Measurements from ENCODE around the gene CALML4. TPM values are rescaled to one million over a fixed set of nuclear protein-coding genes. Genes with fewer than 3 reads are reported as not detected.

CALML4 gene
- total RNA-seq, 2 donors from 2014 or later, result 1.6 to 7.7 TPM

DNA sequence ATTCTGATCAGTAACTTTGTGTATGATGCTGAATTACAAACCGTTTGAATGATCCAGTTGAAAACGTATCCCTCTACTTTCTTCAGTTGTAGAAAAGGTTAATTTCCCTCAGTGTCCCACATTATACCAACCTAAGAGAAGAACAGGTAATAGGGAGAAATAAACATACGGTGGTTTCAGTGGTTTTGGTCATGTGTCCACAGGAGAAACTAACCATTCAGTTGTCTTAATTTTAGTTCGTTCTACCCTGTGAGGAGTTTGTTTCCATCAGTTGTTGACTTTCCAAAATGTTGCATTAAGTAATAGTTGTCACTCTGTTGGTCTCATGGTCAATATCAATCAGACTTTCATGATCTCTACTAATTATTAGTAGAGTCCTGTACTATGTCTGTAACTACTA, 15.1 kb downstream of the CALML4 start:
- peaks cover 21 to 35% of the 10 kb centered on the region in 2 donors for H3K4me1 ChIP-seq (ENCODE audit: control insufficient read depth in 1 of 2, low read depth in 2 of 2)

GRCh38 chr15:68188647-68189046, 16.5 kb downstream of the CALML4 start:
- peaks cover 21 to 35% of the 10 kb centered on the region in 2 donors for H3K4me1 ChIP-seq (ENCODE audit: control insufficient read depth in 1 of 2, low read depth in 2 of 2)
- no peaks in the 10 kb centered on the region for H3K27me3 ChIP-seq (replicated peaks; ENCODE audit: insufficient read depth)
- H3K4me3 ChIP-seq, result no peak overlapping the region
- H3K27ac ChIP-seq, result peak overlapping the region; percentile 42 to 50
- TF ChIP-seq, protein P1, sequence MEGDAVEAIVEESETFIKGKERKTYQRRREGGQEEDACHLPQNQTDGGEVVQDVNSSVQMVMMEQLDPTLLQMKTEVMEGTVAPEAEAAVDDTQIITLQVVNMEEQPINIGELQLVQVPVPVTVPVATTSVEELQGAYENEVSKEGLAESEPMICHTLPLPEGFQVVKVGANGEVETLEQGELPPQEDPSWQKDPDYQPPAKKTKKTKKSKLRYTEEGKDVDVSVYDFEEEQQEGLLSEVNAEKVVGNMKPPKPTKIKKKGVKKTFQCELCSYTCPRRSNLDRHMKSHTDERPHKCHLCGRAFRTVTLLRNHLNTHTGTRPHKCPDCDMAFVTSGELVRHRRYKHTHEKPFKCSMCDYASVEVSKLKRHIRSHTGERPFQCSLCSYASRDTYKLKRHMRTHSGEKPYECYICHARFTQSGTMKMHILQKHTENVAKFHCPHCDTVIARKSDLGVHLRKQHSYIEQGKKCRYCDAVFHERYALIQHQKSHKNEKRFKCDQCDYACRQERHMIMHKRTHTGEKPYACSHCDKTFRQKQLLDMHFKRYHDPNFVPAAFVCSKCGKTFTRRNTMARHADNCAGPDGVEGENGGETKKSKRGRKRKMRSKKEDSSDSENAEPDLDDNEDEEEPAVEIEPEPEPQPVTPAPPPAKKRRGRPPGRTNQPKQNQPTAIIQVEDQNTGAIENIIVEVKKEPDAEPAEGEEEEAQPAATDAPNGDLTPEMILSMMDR (IDR thresholded peaks at IDR 0.05), result no peak
- ATAC-seq (ENCODE audit: insufficient number of reproducible peaks, low FRiP score, low read depth) (no peak), DNase-seq (ENCODE audit: low spot score) (no peak)
- H3K36me3 ChIP-seq, result peaks cover 33% of the 10 kb centered on the region
- no peaks in the 10 kb centered on the region for H3K9me3 ChIP-seq

More for the DNA sequence above, 15.1 kb downstream of the CALML4 start:
- Histone ChIP-seq H3K27ac (no peak overlapping the region), H3K4me3 (no peak overlapping the region), H3K9me3 (no peaks in the 10 kb centered on the region), H3K36me3 (peaks cover 21% of the 10 kb centered on the region), H3K27me3 (replicated peaks; ENCODE audit: insufficient read depth) (no peaks in the 10 kb centered on the region)
- DNase-seq (ENCODE audit: low spot score) (no peak), ATAC-seq (ENCODE audit: insufficient number of reproducible peaks, low FRiP score, low read depth) (no peak)
- TF ChIP-seq, protein P1 (IDR thresholded peaks at IDR 0.05), result no peak

DNA sequence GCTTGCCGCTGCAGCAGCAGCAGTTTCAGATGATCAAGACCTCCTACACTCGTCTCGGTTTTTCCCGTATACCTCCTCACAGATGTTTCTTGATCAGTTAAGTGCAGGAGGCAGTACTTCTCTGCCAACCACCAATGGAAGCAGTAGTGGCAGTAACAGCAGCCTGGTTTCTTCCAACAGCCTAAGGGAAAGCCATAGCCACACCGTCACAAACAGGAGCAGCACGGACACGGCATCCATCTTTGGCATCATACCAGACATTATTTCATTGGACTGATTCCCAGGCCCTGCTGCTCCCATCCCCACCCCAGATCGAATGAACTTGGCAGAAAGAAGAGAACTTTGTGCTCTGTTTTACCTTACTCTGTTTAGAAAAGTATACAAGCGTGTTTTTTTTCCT, 17.6 kb downstream of the CALML4 start:
- no peak for DNase-seq (ENCODE audit: low spot score)
- Histone ChIP-seq H3K36me3 (peaks cover 29% of the 10 kb centered on the region), H3K9me3 (no peaks in the 10 kb centered on the region), H3K27me3 (replicated peaks; ENCODE audit: insufficient read depth) (no peaks in the 10 kb centered on the region), H3K4me3 (peak overlapping the region; percentile 10), H3K27ac (peak overlapping the region; percentile 42 to 50), H3K4me1 (ENCODE audit: control insufficient read depth in 1 of 2, low read depth in 2 of 2) (peaks cover 21 to 29% of the 10 kb centered on the region in 2 donors)
- ATAC-seq (ENCODE audit: insufficient number of reproducible peaks, low FRiP score, low read depth), result no peak
- TF ChIP-seq, protein P1 (IDR thresholded peaks at IDR 0.05), result no peak

DNA sequence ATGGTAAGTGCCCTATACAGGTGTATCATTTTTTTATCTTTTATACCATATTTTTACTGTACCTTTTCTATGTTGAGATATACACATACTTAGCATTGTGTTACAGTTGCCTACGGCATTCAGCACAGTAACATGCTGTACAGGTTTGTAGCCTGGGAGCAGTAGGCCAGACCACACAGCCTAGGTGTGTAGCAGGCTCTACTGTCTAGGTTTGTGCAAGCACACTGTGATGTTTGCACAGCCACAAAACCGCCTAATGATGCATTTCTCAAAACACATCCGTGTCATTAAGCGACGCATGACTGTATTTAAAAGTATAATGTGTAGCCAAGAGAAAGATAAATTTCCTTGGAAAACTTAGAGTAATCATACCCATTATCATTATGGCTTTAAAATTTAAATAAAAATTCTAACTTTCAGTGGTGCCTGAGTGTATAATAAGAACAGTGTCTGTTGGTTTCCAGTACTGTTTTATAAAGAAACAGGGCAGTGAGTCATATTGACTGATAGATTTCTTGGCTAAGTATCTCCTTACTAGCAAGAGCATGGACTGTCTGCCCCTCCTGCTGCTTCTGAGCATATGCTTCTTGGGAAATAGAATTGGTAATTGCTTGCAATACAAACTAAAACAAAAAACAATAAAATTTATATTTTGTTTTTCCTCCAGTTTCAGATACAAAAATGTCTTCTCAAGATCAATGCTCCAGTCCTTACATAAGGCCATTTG, 18.3 kb downstream of the CALML4 start:
- TF ChIP-seq, protein P1 (IDR thresholded peaks at IDR 0.05), result no peak
- no peaks in the 10 kb centered on the region for H3K9me3 ChIP-seq
- H3K36me3 ChIP-seq, result peaks cover 23% of the 10 kb centered on the region
- H3K27ac ChIP-seq, result peak overlapping the region; percentile 42 to 50
- no peak overlapping the region for H3K4me3 ChIP-seq
- DNase-seq (ENCODE audit: low spot score), result no peak
- peaks cover 21 to 29% of the 10 kb centered on the region in 2 donors for H3K4me1 ChIP-seq (ENCODE audit: control insufficient read depth in 1 of 2, low read depth in 2 of 2)
- peak; percentile 68 for ATAC-seq (ENCODE audit: insufficient number of reproducible peaks, low FRiP score, low read depth)
- H3K27me3 ChIP-seq (replicated peaks; ENCODE audit: insufficient read depth), result no peaks in the 10 kb centered on the region

GRCh38 chr15:68184616-68185480, 20.3 kb downstream of the CALML4 start:
- H3K4me1 ChIP-seq (ENCODE audit: control insufficient read depth in 1 of 2, low read depth in 2 of 2), result peaks cover 21 to 29% of the 10 kb centered on the region in 2 donors
- H3K27me3 ChIP-seq (replicated peaks; ENCODE audit: insufficient read depth), result no peaks in the 10 kb centered on the region
- peaks cover 25% of the 10 kb centered on the region for H3K36me3 ChIP-seq
- DNase-seq (ENCODE audit: low spot score) (no peak), ATAC-seq (ENCODE audit: insufficient number of reproducible peaks, low FRiP score, low read depth) (no peak)
- TF ChIP-seq, protein P1 (IDR thresholded peaks at IDR 0.05), result no peak
- H3K27ac ChIP-seq, result no peak overlapping the region
- H3K4me3 ChIP-seq, result no peak overlapping the region
- H3K9me3 ChIP-seq, result no peaks in the 10 kb centered on the region
